WTC11 (cell line): ENCODE results near the gene CLTB. TPM values are rescaled to one million over a fixed set of nuclear protein-coding genes. Genes with fewer than 3 reads are reported as not detected.

Source experiments
- CREB1 ChIP-seq: sonication (generic); formaldehyde crosslinking; IDR thresholded peaks from 2 replicates; pipeline ENCODE4 v1.8.0; 2023; ENCODE audit warnings: mild to moderate bottlenecking, missing genetic modification reagents
- ELF4 ChIP-seq: sonication (generic); formaldehyde crosslinking; IDR thresholded peaks from 2 replicates; pipeline ENCODE4 v1.8.1; 2022; ENCODE audit warnings: low read depth, mild to moderate bottlenecking, moderate library complexity, missing genetic modification reagents
- ETV6 ChIP-seq: sonication (generic); formaldehyde crosslinking; IDR thresholded peaks from 2 replicates; pipeline ENCODE4 v1.8.1; 2022; ENCODE audit warnings: mild to moderate bottlenecking, missing genetic modification reagents
- HMGA2 ChIP-seq: fragments of 250-450 bp; sonication (Bioruptor Pico); IDR thresholded peaks from 2 replicates; pipeline ENCODE4 v1.4.0; 2021; ENCODE audit warnings: mild to moderate bottlenecking, moderate library complexity
- NR1H2 ChIP-seq: sonication (generic); formaldehyde crosslinking; IDR thresholded peaks from 2 replicates; pipeline ENCODE4 v1.9.0; 2021; ENCODE audit warnings: mild to moderate bottlenecking, moderate library complexity, missing genetic modification reagents
- SMAD3 ChIP-seq: sonication (generic); formaldehyde crosslinking; IDR thresholded peaks from 2 replicates; pipeline ENCODE4 v1.8.0; 2022; ENCODE audit warnings: missing genetic modification reagents, mild to moderate bottlenecking, borderline replicate concordance
- SOX15 ChIP-seq: fragments of 250-450 bp; sonication (Bioruptor Pico); IDR thresholded peaks from 2 replicates; pipeline ENCODE4 v1.9.0; 2021; ENCODE audit warnings: mild to moderate bottlenecking
- TCF7 ChIP-seq: sonication (generic); formaldehyde crosslinking; IDR thresholded peaks from 2 replicates; pipeline ENCODE4 v1.8.0; 2022; ENCODE audit warnings: mild to moderate bottlenecking, low read depth, missing genetic modification reagents, moderate library complexity
- TEAD4 ChIP-seq: sonication (generic); formaldehyde crosslinking; IDR thresholded peaks from 2 replicates; pipeline ENCODE4 v1.8.0; 2022; ENCODE audit warnings: mild to moderate bottlenecking, missing genetic modification reagents
- ZNF121 ChIP-seq: sonication (generic); formaldehyde crosslinking; IDR thresholded peaks from 2 replicates; pipeline ENCODE4 v1.8.0; 2023; ENCODE audit warnings: missing genetic modification reagents
- ZNF138 ChIP-seq: sonication (generic); formaldehyde crosslinking; conservative IDR thresholded peaks from 2 replicates; pipeline ENCODE4 v1.8.1; 2022; ENCODE audit warnings: mild to moderate bottlenecking, moderate library complexity, missing genetic modification reagents
- ZNF219 ChIP-seq: sonication (generic); formaldehyde crosslinking; IDR thresholded peaks from 2 replicates; pipeline ENCODE4 v1.8.0; 2023; ENCODE audit warnings: missing genetic modification reagents, mild to moderate bottlenecking, borderline replicate concordance
- ZNF317 ChIP-seq: sonication (generic); formaldehyde crosslinking; IDR thresholded peaks from 2 replicates; pipeline ENCODE4 v1.8.1; 2023; ENCODE audit warnings: low read depth, mild to moderate bottlenecking, moderate library complexity, missing genetic modification reagents, borderline replicate concordance
- ZNF396 ChIP-seq: fragments of 250-450 bp; sonication (Bioruptor Pico); IDR thresholded peaks from 2 replicates; pipeline ENCODE4 v1.8.0; 2021; ENCODE audit warnings: mild to moderate bottlenecking, moderate library complexity, borderline replicate concordance
- total RNA-seq: library from RNA; stranded (reverse); gene quantifications from 3 replicates; pipeline ENCODE4 v1.2.3, GENCODE V29; 2021
- TF ChIP-seq, protein P1 (sequence below): sonication (generic); formaldehyde crosslinking; IDR thresholded peaks from 2 replicates; pipeline ENCODE4 v1.8.1; 2023; ENCODE audit warnings: mild to moderate bottlenecking, missing genetic modification reagents
- TF ChIP-seq, protein P2 (sequence below): sonication (generic); formaldehyde crosslinking; IDR thresholded peaks from 2 replicates; pipeline ENCODE4 v1.8.0; 2023; ENCODE audit warnings: mild to moderate bottlenecking, missing genetic modification reagents
- TF ChIP-seq, protein P3 (sequence below): sonication (generic); formaldehyde crosslinking; IDR thresholded peaks from 2 replicates; pipeline ENCODE4 v1.8.0; 2023; ENCODE audit warnings: missing genetic modification reagents
- TF ChIP-seq, protein P4 (sequence below): sonication (generic); formaldehyde crosslinking; IDR thresholded peaks from 2 replicates; pipeline ENCODE4 v1.8.0; 2022; ENCODE audit warnings: missing genetic modification reagents
- TF ChIP-seq, protein P5 (sequence below): sonication (generic); formaldehyde crosslinking; IDR thresholded peaks from 2 replicates; pipeline ENCODE4 v1.8.1; 2023; ENCODE audit warnings: mild to moderate bottlenecking, missing genetic modification reagents, borderline replicate concordance
- TF ChIP-seq, protein P6 (sequence below): fragments of 250-450 bp; sonication (Bioruptor Pico); IDR thresholded peaks from 2 replicates; pipeline ENCODE4 v1.9.0; 2021; ENCODE audit warnings: mild to moderate bottlenecking, borderline replicate concordance
- TF ChIP-seq, protein P7 (sequence below): sonication (generic); formaldehyde crosslinking; conservative IDR thresholded peaks from 2 replicates; pipeline ENCODE4 v1.8.1; 2022; ENCODE audit warnings: mild to moderate bottlenecking, missing genetic modification reagents

The CLTB gene
- total RNA-seq, 1 experiment from 2014 or later, result 33.8 TPM

DNA sequence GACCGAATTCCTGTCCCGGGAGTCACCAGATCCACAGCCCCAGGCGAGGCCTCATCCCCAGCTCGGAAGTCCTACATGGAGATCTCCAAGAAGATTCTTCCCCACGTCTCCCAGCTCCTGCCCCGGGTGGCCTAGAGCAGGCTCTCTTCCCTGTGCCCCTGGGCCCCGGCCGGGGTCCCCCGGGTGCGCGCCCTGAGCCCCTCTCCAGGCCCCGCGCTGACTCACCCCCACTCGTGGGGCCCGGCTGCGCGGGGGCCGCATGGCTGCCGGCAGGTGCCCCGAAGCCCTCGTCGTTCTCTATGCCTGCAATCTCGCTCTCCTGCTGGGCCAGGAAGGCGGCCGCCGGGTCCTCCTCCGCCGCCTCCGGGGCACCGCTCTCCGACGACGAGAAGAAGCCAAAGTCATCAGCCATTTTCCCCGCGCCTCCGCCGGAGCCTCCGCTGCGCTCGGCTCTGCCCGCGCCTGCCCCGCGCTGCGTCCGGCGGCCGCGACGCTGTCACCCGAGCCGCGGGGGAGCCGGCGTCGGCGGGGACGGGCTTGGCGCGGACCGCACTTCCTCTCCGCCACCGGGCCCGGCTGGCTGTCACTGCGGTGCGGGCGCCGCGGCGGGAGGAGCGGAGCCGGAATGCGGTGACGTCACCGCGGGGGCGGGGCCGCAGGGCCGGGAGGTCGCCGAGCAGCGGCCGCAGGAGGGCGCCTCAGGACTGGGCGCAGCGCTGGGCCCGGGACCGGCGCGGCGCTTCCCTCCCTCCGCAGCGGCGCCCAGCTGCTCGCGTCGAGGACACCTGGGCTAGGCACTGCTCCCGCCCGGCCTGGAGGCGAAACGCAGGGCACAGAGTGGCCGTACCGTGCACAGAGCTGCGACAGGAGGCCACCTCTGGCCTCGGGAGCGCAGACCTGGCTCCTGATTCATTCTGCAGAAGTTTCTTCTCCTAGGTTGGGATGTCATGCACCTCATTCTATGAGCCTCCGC, at the start of gene CLTB (continued):
- TF ChIP-seq ZNF138 (CRISPR knock-in tag) (no peak), ELF4 (no peak), SMAD3 (CRISPR knock-in tag) (no peak), ZNF396 (CRISPR knock-in tag) (no peak), CREB1 (CRISPR knock-in tag) (no peak), SOX15 (CRISPR knock-in tag) (no peak), ZNF121 (CRISPR knock-in tag) (no peak), HMGA2 (no peak), TCF7 (CRISPR knock-in tag) (no peak), TEAD4 (CRISPR knock-in tag) (peak; percentile 17; the same call in 1 of the 2 replicates), ZNF219 (CRISPR knock-in tag) (no peak), ZNF317 (CRISPR knock-in tag) (no peak), NR1H2 (CRISPR knock-in tag) (no peak), ETV6 (CRISPR knock-in tag) (no peak)
- TF ChIP-seq, protein P1, sequence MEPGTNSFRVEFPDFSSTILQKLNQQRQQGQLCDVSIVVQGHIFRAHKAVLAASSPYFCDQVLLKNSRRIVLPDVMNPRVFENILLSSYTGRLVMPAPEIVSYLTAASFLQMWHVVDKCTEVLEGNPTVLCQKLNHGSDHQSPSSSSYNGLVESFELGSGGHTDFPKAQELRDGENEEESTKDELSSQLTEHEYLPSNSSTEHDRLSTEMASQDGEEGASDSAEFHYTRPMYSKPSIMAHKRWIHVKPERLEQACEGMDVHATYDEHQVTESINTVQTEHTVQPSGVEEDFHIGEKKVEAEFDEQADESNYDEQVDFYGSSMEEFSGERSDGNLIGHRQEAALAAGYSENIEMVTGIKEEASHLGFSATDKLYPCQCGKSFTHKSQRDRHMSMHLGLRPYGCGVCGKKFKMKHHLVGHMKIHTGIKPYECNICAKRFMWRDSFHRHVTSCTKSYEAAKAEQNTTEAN, result no peak
- TF ChIP-seq, protein P2, sequence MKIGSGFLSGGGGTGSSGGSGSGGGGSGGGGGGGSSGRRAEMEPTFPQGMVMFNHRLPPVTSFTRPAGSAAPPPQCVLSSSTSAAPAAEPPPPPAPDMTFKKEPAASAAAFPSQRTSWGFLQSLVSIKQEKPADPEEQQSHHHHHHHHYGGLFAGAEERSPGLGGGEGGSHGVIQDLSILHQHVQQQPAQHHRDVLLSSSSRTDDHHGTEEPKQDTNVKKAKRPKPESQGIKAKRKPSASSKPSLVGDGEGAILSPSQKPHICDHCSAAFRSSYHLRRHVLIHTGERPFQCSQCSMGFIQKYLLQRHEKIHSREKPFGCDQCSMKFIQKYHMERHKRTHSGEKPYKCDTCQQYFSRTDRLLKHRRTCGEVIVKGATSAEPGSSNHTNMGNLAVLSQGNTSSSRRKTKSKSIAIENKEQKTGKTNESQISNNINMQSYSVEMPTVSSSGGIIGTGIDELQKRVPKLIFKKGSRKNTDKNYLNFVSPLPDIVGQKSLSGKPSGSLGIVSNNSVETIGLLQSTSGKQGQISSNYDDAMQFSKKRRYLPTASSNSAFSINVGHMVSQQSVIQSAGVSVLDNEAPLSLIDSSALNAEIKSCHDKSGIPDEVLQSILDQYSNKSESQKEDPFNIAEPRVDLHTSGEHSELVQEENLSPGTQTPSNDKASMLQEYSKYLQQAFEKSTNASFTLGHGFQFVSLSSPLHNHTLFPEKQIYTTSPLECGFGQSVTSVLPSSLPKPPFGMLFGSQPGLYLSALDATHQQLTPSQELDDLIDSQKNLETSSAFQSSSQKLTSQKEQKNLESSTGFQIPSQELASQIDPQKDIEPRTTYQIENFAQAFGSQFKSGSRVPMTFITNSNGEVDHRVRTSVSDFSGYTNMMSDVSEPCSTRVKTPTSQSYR, result no peak
- TF ChIP-seq, protein P3, sequence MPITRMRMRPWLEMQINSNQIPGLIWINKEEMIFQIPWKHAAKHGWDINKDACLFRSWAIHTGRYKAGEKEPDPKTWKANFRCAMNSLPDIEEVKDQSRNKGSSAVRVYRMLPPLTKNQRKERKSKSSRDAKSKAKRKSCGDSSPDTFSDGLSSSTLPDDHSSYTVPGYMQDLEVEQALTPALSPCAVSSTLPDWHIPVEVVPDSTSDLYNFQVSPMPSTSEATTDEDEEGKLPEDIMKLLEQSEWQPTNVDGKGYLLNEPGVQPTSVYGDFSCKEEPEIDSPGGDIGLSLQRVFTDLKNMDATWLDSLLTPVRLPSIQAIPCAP, result no peak
- TF ChIP-seq, protein P4, sequence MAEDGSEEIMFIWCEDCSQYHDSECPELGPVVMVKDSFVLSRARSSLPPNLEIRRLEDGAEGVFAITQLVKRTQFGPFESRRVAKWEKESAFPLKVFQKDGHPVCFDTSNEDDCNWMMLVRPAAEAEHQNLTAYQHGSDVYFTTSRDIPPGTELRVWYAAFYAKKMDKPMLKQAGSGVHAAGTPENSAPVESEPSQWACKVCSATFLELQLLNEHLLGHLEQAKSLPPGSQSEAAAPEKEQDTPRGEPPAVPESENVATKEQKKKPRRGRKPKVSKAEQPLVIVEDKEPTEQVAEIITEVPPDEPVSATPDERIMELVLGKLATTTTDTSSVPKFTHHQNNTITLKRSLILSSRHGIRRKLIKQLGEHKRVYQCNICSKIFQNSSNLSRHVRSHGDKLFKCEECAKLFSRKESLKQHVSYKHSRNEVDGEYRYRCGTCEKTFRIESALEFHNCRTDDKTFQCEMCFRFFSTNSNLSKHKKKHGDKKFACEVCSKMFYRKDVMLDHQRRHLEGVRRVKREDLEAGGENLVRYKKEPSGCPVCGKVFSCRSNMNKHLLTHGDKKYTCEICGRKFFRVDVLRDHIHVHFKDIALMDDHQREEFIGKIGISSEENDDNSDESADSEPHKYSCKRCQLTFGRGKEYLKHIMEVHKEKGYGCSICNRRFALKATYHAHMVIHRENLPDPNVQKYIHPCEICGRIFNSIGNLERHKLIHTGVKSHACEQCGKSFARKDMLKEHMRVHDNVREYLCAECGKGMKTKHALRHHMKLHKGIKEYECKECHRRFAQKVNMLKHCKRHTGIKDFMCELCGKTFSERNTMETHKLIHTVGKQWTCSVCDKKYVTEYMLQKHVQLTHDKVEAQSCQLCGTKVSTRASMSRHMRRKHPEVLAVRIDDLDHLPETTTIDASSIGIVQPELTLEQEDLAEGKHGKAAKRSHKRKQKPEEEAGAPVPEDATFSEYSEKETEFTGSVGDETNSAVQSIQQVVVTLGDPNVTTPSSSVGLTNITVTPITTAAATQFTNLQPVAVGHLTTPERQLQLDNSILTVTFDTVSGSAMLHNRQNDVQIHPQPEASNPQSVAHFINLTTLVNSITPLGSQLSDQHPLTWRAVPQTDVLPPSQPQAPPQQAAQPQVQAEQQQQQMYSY (CRISPR knock-in tag), result peak; percentile 50; the same call in 1 of the 2 replicates
- TF ChIP-seq, protein P5, sequence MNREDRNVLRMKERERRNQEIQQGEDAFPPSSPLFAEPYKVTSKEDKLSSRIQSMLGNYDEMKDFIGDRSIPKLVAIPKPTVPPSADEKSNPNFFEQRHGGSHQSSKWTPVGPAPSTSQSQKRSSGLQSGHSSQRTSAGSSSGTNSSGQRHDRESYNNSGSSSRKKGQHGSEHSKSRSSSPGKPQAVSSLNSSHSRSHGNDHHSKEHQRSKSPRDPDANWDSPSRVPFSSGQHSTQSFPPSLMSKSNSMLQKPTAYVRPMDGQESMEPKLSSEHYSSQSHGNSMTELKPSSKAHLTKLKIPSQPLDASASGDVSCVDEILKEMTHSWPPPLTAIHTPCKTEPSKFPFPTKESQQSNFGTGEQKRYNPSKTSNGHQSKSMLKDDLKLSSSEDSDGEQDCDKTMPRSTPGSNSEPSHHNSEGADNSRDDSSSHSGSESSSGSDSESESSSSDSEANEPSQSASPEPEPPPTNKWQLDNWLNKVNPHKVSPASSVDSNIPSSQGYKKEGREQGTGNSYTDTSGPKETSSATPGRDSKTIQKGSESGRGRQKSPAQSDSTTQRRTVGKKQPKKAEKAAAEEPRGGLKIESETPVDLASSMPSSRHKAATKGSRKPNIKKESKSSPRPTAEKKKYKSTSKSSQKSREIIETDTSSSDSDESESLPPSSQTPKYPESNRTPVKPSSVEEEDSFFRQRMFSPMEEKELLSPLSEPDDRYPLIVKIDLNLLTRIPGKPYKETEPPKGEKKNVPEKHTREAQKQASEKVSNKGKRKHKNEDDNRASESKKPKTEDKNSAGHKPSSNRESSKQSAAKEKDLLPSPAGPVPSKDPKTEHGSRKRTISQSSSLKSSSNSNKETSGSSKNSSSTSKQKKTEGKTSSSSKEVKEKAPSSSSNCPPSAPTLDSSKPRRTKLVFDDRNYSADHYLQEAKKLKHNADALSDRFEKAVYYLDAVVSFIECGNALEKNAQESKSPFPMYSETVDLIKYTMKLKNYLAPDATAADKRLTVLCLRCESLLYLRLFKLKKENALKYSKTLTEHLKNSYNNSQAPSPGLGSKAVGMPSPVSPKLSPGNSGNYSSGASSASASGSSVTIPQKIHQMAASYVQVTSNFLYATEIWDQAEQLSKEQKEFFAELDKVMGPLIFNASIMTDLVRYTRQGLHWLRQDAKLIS (CRISPR knock-in tag), result no peak
- TF ChIP-seq, protein P6, sequence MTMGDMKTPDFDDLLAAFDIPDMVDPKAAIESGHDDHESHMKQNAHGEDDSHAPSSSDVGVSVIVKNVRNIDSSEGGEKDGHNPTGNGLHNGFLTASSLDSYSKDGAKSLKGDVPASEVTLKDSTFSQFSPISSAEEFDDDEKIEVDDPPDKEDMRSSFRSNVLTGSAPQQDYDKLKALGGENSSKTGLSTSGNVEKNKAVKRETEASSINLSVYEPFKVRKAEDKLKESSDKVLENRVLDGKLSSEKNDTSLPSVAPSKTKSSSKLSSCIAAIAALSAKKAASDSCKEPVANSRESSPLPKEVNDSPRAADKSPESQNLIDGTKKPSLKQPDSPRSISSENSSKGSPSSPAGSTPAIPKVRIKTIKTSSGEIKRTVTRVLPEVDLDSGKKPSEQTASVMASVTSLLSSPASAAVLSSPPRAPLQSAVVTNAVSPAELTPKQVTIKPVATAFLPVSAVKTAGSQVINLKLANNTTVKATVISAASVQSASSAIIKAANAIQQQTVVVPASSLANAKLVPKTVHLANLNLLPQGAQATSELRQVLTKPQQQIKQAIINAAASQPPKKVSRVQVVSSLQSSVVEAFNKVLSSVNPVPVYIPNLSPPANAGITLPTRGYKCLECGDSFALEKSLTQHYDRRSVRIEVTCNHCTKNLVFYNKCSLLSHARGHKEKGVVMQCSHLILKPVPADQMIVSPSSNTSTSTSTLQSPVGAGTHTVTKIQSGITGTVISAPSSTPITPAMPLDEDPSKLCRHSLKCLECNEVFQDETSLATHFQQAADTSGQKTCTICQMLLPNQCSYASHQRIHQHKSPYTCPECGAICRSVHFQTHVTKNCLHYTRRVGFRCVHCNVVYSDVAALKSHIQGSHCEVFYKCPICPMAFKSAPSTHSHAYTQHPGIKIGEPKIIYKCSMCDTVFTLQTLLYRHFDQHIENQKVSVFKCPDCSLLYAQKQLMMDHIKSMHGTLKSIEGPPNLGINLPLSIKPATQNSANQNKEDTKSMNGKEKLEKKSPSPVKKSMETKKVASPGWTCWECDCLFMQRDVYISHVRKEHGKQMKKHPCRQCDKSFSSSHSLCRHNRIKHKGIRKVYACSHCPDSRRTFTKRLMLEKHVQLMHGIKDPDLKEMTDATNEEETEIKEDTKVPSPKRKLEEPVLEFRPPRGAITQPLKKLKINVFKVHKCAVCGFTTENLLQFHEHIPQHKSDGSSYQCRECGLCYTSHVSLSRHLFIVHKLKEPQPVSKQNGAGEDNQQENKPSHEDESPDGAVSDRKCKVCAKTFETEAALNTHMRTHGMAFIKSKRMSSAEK (CRISPR knock-in tag), result no peak
- TF ChIP-seq, protein P7, sequence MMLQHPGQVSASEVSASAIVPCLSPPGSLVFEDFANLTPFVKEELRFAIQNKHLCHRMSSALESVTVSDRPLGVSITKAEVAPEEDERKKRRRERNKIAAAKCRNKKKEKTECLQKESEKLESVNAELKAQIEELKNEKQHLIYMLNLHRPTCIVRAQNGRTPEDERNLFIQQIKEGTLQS (CRISPR knock-in tag), result no peak
